NOMO-1 (cell line): ENCODE data around the gene RGP1.

Experiments used
- DNase-seq, 2 experiments: peaks; one replicate each; lab custom pipeline; 2025; ENCODE audit not compliant: unreplicated experiment in 2 of 2; lab: John Stamatoyannopoulos, UW

The RGP1 gene

GRCh38 chr9:35748858-35749514 lies at the start of gene RGP1, which contains the start of gene GBA2:
Gene RGP1 (plus strand): TSS chr9:35749287. CDS start chr9:35749756, 469 bp downstream.
Gene GBA2 (minus strand): TSS chr9:35749228. CDS start chr9:35748704, 524 bp downstream.
- DNase-seq: peak; percentile 87 to 89

GRCh38 chr9:35700031-35700430 lies 49.1 kb upstream of the RGP1 start:
- DNase-seq: no peak

DNA sequence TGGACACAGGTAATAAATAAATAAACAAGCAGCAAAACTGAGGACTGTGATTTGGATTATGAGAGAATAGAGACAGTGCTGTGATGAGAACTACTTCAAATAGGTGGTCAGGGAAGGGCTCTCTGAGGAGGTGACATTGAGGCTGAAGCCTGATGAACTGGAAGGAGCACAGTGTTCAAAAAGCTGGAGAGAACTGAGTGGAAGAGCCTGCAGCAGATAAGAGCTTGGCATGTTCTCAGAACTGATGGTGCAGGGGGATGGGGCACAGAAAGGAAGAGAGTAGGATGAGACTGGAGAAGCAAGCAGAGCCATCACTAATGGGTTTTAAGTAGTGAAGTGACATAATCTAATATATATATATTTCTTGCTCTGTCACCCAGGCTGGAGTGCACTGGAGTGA lies 48.1 kb upstream of the RGP1 start:
- no peak for DNase-seq

- no peak for DNase-seq
Measured at GRCh38 chr9:35702696-35703095, 46.4 kb upstream of the RGP1 start.

- no peak for DNase-seq
Measured at GRCh38 chr9:35703906-35704672, 45.0 kb upstream of the RGP1 start.

DNA sequence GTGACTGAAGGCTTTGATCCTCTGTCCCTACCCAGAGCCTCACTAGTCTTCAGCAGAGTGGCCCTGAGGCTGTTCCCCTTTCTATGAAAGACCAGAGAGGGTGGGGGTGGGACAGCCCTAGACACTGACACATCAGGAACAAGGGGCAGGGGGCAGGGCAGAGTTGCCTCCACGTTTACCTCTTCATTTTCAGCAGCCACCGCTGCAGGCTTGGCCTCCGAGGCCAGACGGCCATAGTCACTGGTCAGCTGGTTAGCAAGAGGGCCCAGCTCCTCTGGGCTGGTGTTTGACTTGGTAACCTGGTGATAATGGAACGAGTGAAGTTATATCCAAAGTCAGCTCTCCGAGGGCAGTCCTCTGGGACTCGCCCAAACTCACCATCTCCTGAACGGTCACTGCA lies 43.7 kb upstream of the RGP1 start:
- DNase-seq: no peak

GRCh38 chr9:35705836-35706430 lies 43.2 kb upstream of the RGP1 start:
- no peak for DNase-seq

- no peak for DNase-seq
Measured at GRCh38 chr9:35706951-35707350, 42.1 kb upstream of the RGP1 start.

DNA sequence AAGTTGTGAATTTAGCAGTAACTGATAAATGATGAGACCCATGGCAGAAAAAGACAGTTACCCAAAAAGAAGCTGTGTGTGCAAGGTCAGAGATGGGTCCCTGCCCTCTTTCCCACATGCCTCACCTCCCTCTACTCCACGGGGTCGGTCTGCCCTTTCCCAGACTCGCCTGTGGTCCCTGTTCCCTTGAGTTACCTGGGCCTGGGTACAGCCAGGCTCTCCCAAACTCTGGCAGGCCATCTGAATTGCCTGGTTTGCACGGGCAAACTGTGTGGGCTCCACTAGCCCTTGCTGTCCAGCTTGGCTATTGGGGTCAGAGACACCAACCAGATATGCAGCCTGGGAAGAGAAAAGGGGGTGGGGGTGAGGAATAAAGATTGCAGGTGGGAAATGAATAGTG lies 40.9 kb upstream of the RGP1 start:
- DNase-seq: no peak

DNA sequence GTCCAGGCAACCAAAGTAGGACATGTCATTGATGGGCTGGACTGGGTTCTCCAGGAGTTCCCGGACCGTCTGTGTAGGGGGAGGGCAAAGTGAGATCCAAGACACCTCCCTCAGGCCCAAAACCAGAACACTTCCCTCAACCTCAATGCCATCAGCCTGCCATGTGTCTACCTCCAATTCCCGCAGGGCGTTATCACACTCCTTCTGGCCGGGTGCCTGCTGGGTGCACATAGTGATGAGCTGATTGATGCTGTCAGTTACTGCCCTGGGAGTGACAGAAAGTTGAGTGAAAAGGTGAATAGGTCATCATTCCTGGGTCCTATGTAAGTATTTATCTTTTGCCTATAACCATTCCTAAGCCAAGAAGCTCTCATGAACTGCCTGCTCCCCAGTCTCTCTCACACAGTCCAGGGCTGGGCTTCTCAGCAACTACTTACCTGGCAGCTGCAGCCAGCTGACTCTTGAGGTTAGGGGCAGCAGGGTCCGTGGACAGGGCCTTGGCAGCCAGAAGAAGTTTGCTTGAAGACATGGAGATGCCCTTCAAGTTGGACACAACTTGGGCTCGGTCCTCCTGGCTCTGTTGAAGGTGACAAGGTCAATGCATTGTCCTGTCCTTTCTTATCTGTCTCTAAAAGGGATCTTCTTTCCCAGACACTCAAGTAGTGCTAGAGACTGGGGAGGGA lies 38.1 kb upstream of the RGP1 start:
- no peak for DNase-seq

- no peak for DNase-seq
Measured at GRCh38 chr9:35711501-35712428, 37.3 kb upstream of the RGP1 start.

DNA sequence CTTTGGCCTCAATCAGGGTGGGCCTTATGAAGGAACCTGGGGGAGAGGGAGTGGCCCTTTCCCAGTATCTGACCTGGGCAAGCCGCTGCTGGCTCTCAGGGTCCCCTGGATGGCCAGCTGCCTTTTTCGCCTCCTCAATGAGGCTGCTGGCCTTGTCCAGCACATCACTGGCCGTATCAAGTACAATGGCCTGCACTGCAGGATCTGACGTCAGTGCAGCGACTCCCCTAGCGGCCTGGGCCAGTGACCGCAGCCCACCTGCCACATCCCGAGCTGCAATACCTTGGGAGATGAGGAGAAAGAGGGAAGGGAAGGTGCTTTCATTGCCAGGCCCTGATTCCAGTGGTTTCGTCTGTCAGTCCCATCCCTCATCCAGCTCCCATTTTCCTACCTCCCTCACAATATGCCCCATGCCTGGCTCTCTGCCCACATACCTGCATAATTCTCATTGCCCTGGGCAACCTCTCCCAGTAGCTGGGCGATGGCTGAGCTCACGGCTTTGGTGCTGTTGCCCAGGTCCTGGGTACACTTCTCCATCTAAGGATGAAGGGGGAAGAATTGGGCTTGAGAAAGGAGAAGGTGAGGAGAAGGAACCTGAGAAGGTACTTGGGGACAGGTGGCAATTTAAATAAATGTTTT lies 36.2 kb upstream of the RGP1 start:
- no peak for DNase-seq

GRCh38 chr9:35713578-35713977 lies 35.5 kb upstream of the RGP1 start:
- no peak for DNase-seq

- DNase-seq: no peak
Measured at GRCh38 chr9:35714123-35714522, 35.0 kb upstream of the RGP1 start.

- no peak for DNase-seq
Measured at GRCh38 chr9:35714579-35715252, 34.4 kb upstream of the RGP1 start.

GRCh38 chr9:35716230-35716629 lies 32.9 kb upstream of the RGP1 start:
- no peak for DNase-seq

GRCh38 chr9:35717132-35717870 lies 31.8 kb upstream of the RGP1 start:
- no peak for DNase-seq

GRCh38 chr9:35718721-35719511 lies 30.2 kb upstream of the RGP1 start:
- DNase-seq: no peak
